HCT116 (cell line): ENCODE results near the gene TMEM120A. TPM values are rescaled to one million over a fixed set of nuclear protein-coding genes. Genes with fewer than 3 reads are reported as not detected.

Experiments
- ATAC-seq: fragments of 200-7000 bp; cut with Tn5 transposase; 2 replicates; pipeline ENCODE4 v1.9.1; 2020; ENCODE audit warnings: mild to moderate bottlenecking, moderate library complexity
- BruUV-seq: library from RNA; stranded (reverse); fragments of 400-500 nt; replicated peaks from 2 replicates; lab custom pipeline; 2021; lab: Mats Ljungman, UMichigan
- CTCF ChIA-PET: fragments of 300-600 bp; sonication (Branson Sonifier 250); formaldehyde crosslinking; loops from one replicate; lab custom pipeline; 2021; ENCODE audit warnings: antibody characterized with exemption; lab: Charles Lee
- POLR2A ChIA-PET: fragments of 300-600, 350-600 bp; sonication (Branson Sonifier 250); formaldehyde crosslinking; loops from one replicate; lab custom pipeline; 2021; ENCODE audit warnings: antibody characterized with exemption; lab: Charles Lee
- RAD21 ChIA-PET, 2 experiments: fragments of 300-600 bp; sonication (Branson Sonifier 250); formaldehyde crosslinking; loops; one replicate each; lab custom pipeline; 2023; ENCODE audit warnings: low total read pairs in 2 of 2; ENCODE audit not compliant: uncharacterized antibody in 2 of 2, unreplicated experiment in 2 of 2, low non-redundant PET in 1 of 2; lab: Charles Lee
- DNase-seq: peaks from one replicate; pipeline ENCODE4 v3.0.0-alpha.2; 2010; ENCODE audit warnings: low read depth, low spot score
- H2AFZ ChIP-seq: fragments of 200-600 bp; shearing (Covaris generic), sonication (generic); 2 replicates; pipeline ENCODE4 v1.6.1; 2017; ENCODE audit warnings: low read depth, mixed run types, mixed read lengths, antibody characterized with exemption, low read length; ENCODE audit not compliant: poor library complexity, severe bottlenecking
- H3K27ac ChIP-seq: 2 replicates; pipeline ENCODE4 v1.5.1; 2012; ENCODE audit warnings: low read depth, low read length
- H3K27me3 ChIP-seq: fragments of 200-600 bp; sonication (generic); 2 replicates; pipeline ENCODE4 v1.6.1; 2016; ENCODE audit warnings: mixed run types, low read length, mixed read lengths; ENCODE audit not compliant: insufficient read depth
- H3K36me3 ChIP-seq, 2 experiments: fragments of 200-500 bp in 1 of 2; fragments of 200-600 bp in 1 of 2; sonication (Bioruptor generic) in 1 of 2; sonication (generic) in 1 of 2; 2 replicates each; pipeline versions ENCODE4 v1.5.1 to v1.6.1; 2014 to 2016; ENCODE audit warnings: low read length in 2 of 2, inconsistent platforms in 1 of 2, mixed read lengths in 1 of 2, mixed run types in 1 of 2; ENCODE audit not compliant: insufficient read depth in 2 of 2, control insufficient read depth in 1 of 2
- H3K4me1 ChIP-seq, 2 experiments: fragments of 200-600 bp in 1 of 2; sonication (generic) in 1 of 2; 2 replicates each; pipeline versions ENCODE4 v1.5.1 to v1.6.1; 2012 to 2017; ENCODE audit warnings: low read length in 2 of 2, inconsistent platforms in 1 of 2, mild to moderate bottlenecking in 1 of 2, mixed read lengths in 1 of 2, mixed run types in 1 of 2, moderate library complexity in 1 of 2; ENCODE audit not compliant: insufficient read depth in 2 of 2, control insufficient read depth in 1 of 2
- H3K4me2 ChIP-seq: fragments of 200-600 bp; sonication (generic); 2 replicates; pipeline ENCODE4 v1.6.1; 2017; ENCODE audit warnings: mixed run types, low read length, mixed read lengths
- H3K4me3 ChIP-seq, 2 experiments: fragments of 200-600 bp in 1 of 2; sonication (generic) in 1 of 2; replicated peaks in 1 of 2; 2 replicates each; pipeline ENCODE4 v1.5.1; 2011 to 2016; ENCODE audit warnings: low read length in 2 of 2, control low read depth in 1 of 2, low read depth in 1 of 2, mild to moderate bottlenecking in 1 of 2, mixed read lengths in 1 of 2, mixed run types in 1 of 2
- H3K79me2 ChIP-seq: fragments of 200-600 bp; sonication (generic); 2 replicates; pipeline ENCODE4 v1.6.1; 2017; ENCODE audit warnings: mild to moderate bottlenecking, mixed run types, low read length, moderate library complexity, mixed read lengths; ENCODE audit not compliant: insufficient read depth
- H3K9ac ChIP-seq: fragments of 200-600 bp; sonication (generic); 2 replicates; pipeline ENCODE4 v1.6.1; 2016; ENCODE audit warnings: low read length, mixed read lengths
- H3K9me2 ChIP-seq: fragments of 200-600 bp; sonication (generic), shearing (Covaris generic); 2 replicates; pipeline ENCODE4 v1.6.1; 2017; ENCODE audit warnings: mixed run types, mild to moderate bottlenecking, moderate library complexity; ENCODE audit not compliant: insufficient read depth
- H3K9me3 ChIP-seq, 2 experiments: fragments of 200-500 bp in 1 of 2; fragments of 200-600 bp in 1 of 2; sonication (Bioruptor generic) in 1 of 2; sonication (generic) in 1 of 2; 2 replicates each; pipeline ENCODE4 v1.6.1; 2014 to 2017; ENCODE audit warnings: low read length in 2 of 2, mixed read lengths in 2 of 2, inconsistent platforms in 1 of 2, low read depth in 1 of 2, mild to moderate bottlenecking in 1 of 2, mixed run types in 1 of 2, moderate library complexity in 1 of 2; ENCODE audit not compliant: control insufficient read depth in 1 of 2, insufficient read depth in 1 of 2
- H4K20me1 ChIP-seq: fragments of 200-600 bp; sonication (generic), shearing (Covaris generic); 2 replicates; pipeline ENCODE4 v1.6.1; 2017; ENCODE audit warnings: mixed run types, mild to moderate bottlenecking, moderate library complexity; ENCODE audit not compliant: insufficient read depth
- ATF3 ChIP-seq: IDR thresholded peaks from 2 replicates; pipeline ENCODE4 v1.6.1; 2012
- CTCF ChIP-seq, 3 experiments: fragments of 200-600 bp in 1 of 3; sonication (generic) in 1 of 3; IDR thresholded peaks in 2 of 3; conservative IDR thresholded peaks in 1 of 3; 2 replicates each; pipeline ENCODE4 v1.5.1; 2012 to 2017; ENCODE audit warnings: low read depth in 2 of 3, low read length in 2 of 3, antibody characterized with exemption in 1 of 3, borderline replicate concordance in 1 of 3, control low read depth in 1 of 3, mild to moderate bottlenecking in 1 of 3, mixed read lengths in 1 of 3, mixed run types in 1 of 3, moderate library complexity in 1 of 3; ENCODE audit not compliant: insufficient read depth in 1 of 3
- EZH2 ChIP-seq: fragments of 200-600 bp; sonication (generic); IDR thresholded peaks from 2 replicates; pipeline ENCODE4 v1.6.1; 2017; ENCODE audit warnings: antibody characterized with exemption, mixed run types
- POLR2A ChIP-seq: IDR thresholded peaks from 2 replicates; pipeline ENCODE4 v1.7.0; 2011; ENCODE audit warnings: borderline replicate concordance; ENCODE audit not compliant: insufficient read depth, insufficient read length; ENCODE audit errors: extremely low read depth
- POLR2AphosphoS5 ChIP-seq: IDR thresholded peaks from 2 replicates; pipeline ENCODE4 v1.6.1; 2011; ENCODE audit warnings: mild to moderate bottlenecking, low read depth, low read length, moderate library complexity
- RAD21 ChIP-seq: IDR thresholded peaks from 2 replicates; pipeline ENCODE4 v1.6.1; 2012; ENCODE audit warnings: low read depth, mild to moderate bottlenecking
- SRF ChIP-seq: IDR thresholded peaks from 2 replicates; pipeline ENCODE4 v1.6.1; 2012; ENCODE audit warnings: low read depth
- YY1 ChIP-seq: IDR thresholded peaks from 2 replicates; pipeline ENCODE4 v1.6.1; 2011; ENCODE audit warnings: low read length, low read depth, moderate library complexity, mild to moderate bottlenecking; ENCODE audit not compliant: insufficient replicate concordance; ENCODE audit errors: extremely low read depth
- ZBTB33 ChIP-seq: IDR thresholded peaks from 2 replicates; pipeline ENCODE4 v1.6.1; 2011; ENCODE audit warnings: mild to moderate bottlenecking, low read length, moderate library complexity; ENCODE audit not compliant: insufficient replicate concordance; ENCODE audit errors: extremely low read depth
- intact Hi-C: fragments of 100-400 bp; cut with micrococcal nuclease; formaldehyde crosslinking; loops from 2 replicates; pipeline ENCODE4 v1.10.0; 2022
- total RNA-seq: library from RNA; stranded (reverse); gene quantifications from one replicate; pipeline ENCODE4 v1.2.1, GENCODE V29; 2021; ENCODE audit not compliant: unreplicated experiment

The TMEM120A gene
- total RNA-seq, 1 experiment from 2014 or later: 25.9 TPM

GRCh38 chr7:75953931-75954330 lies 40.5 kb downstream of the TMEM120A start:
- no peak overlapping the region for H3K4me2 ChIP-seq
- ChIA-PET POLR2A (no interaction called here), CTCF (no interaction called here), RAD21 (no interaction called here)
- H3K27me3 ChIP-seq: no peaks in the 10 kb centered on the region
- H3K79me2 ChIP-seq: peaks cover 3% of the 10 kb centered on the region; the same call in 1 of the 2 replicates
- no peak for ATAC-seq
- no peak for TF ChIP-seq SRF
- TF ChIP-seq POLR2A: no peak
- 0 out of 2 replicates have a peak, but pooled peaks have one; percentile 14 for TF ChIP-seq RAD21
- intact Hi-C loops: no loop called here
- no peak overlapping the region for H3K4me3 ChIP-seq
- BruUV-seq: no TSS peak
- peaks cover 10 to 13% of the 10 kb centered on the region in 2 experiments; a peak in 3 of 4 replicates for H3K36me3 ChIP-seq
- H4K20me1 ChIP-seq: no peaks in the 10 kb centered on the region
- no peak overlapping the region for H3K27ac ChIP-seq
- H3K4me1 ChIP-seq: peaks cover 13 to 23% of the 10 kb centered on the region in 2 experiments; a peak in 3 of 4 replicates
- no peaks in the 10 kb centered on the region for H3K9me2 ChIP-seq
- H3K9ac ChIP-seq: no peak overlapping the region
- H3K9me3 ChIP-seq: no peaks in the 10 kb centered on the region
- no peak for DNase-seq
- H2AFZ ChIP-seq: no peak overlapping the region

- Histone ChIP-seq H3K79me2 (peaks cover 3% of the 10 kb centered on the region; the same call in 1 of the 2 replicates), H4K20me1 (no peaks in the 10 kb centered on the region), H3K27me3 (no peaks in the 10 kb centered on the region), H2AFZ (no peak overlapping the region), H3K4me3 (no peak overlapping the region), H3K9me2 (no peaks in the 10 kb centered on the region), H3K4me2 (no peak overlapping the region), H3K27ac (no peak overlapping the region), H3K9ac (no peak overlapping the region), H3K9me3 (no peaks in the 10 kb centered on the region), H3K4me1 (peaks cover 13 to 23% of the 10 kb centered on the region in 2 experiments; a peak in 3 of 4 replicates), H3K36me3 (peaks cover 10 to 13% of the 10 kb centered on the region in 2 experiments; a peak in 3 of 4 replicates)
- TF ChIP-seq EZH2 (no peak), ATF3 (no peak), POLR2AphosphoS5 (no peak), CTCF (IDR thresholded peaks at IDR 0.05 in 2 of 3, conservative IDR thresholded peaks at IDR 0.05 in 1 of 3; ENCODE audit: borderline replicate concordance in 1 of 3, insufficient read depth in 1 of 3, low read depth in 2 of 3, low read length in 2 of 3) (no peak), SRF (no peak), ZBTB33 (no peak), YY1 (no peak)
- intact Hi-C loops: no loop called here
- BruUV-seq: no TSS peak
- ATAC-seq: no peak
- DNase-seq: no peak
- CTCF ChIA-PET: no interaction called here
- RAD21 ChIA-PET: no interaction called here
- POLR2A ChIA-PET: no interaction called here
Observed at GRCh38 chr7:75953431-75953830, 41.0 kb downstream of the TMEM120A start.
